NCI-H2171 treated with DMSO at 0.1 percent for 48 hours (cell line): ENCODE data around the gene MPZL1.
"Not testable (repeated sequence)": the region's sequence is repeated elsewhere in the genome, so short reads cannot be mapped to it uniquely, and the experiment has no call there.

ENCODE experiments used
- DNase-seq: peaks from one replicate; lab custom pipeline; 2025; lab: John Stamatoyannopoulos, UW

Gene MPZL1

GRCh38 chr1:167812972-167813371 lies 91.2 kb downstream of the MPZL1 start:
- no peak for DNase-seq

GRCh38 chr1:167815650-167816049 lies 93.9 kb downstream of the MPZL1 start:
- no peak for DNase-seq

- DNase-seq: no peak
These were observed 98.3 kb downstream of the MPZL1 start for GRCh38 chr1:167819849-167820683.

- no peak for DNase-seq
These were observed 99.0 kb downstream of the MPZL1 start for GRCh38 chr1:167820684-167821355.

- no peak for DNase-seq
These were observed 99.5 kb downstream of the MPZL1 start for GRCh38 chr1:167821356-167821685.

GRCh38 chr1:167821969-167822685 lies 100.3 kb downstream of the MPZL1 start:
- DNase-seq: no peak

GRCh38 chr1:167824163-167824794 lies 102.5 kb downstream of the MPZL1 start:
- DNase-seq: peak; percentile 81

GRCh38 chr1:167825419-167826079 lies 103.8 kb downstream of the MPZL1 start:
- DNase-seq: peak; percentile 17

GRCh38 chr1:167826127-167826526 lies 104.3 kb downstream of the MPZL1 start:
- DNase-seq: no peak

GRCh38 chr1:167829868-167830267 lies 108.1 kb downstream of the MPZL1 start:
- no peak for DNase-seq

GRCh38 chr1:167830668-167831067 lies 108.9 kb downstream of the MPZL1 start:
- not testable (repeated sequence) for DNase-seq

- no peak for DNase-seq
These were observed 110.9 kb downstream of the MPZL1 start for GRCh38 chr1:167832693-167833092.

GRCh38 chr1:167833904-167834303 lies 112.1 kb downstream of the MPZL1 start:
- no peak for DNase-seq

GRCh38 chr1:167836197-167836596 lies 114.4 kb downstream of the MPZL1 start:
- no peak for DNase-seq

GRCh38 chr1:167837326-167837725 lies 115.5 kb downstream of the MPZL1 start:
- DNase-seq: no peak

GRCh38 chr1:167839009-167839408 lies 117.2 kb downstream of the MPZL1 start:
- DNase-seq: no peak
